GM21619 (cell line): ENCODE results near the gene FCGR3B.
"Not testable (repeated sequence)": the region's sequence is repeated elsewhere in the genome, so short reads cannot be mapped to it uniquely, and the experiment has no call there.

ENCODE experiments used
- ATAC-seq: cut with Tn5 transposase; IDR thresholded peaks from one replicate; pipeline ENCODE4 v1.9.1; 2021; ENCODE audit not compliant: unreplicated experiment

FCGR3B gene

DNA sequence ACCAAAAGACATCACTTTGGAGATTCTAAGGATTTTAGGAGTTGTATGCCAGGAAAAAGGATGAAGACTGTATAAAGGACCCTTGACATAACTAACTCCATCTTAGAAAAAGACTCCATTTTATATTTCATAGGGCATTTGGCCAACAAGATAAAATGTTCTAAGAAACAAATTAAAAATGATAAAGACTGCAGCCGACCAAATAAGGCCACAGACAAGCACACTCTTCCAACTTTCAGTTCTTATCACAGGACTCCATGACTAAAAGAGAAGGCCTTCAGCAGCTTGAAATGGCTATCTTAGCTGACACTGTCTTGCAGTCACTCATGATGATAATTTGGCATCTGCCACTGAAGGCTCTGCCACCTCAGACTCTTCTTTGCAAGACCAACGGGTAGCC lies 8.2 kb upstream of the FCGR3B start:
- ATAC-seq = not testable (repeated sequence)

DNA sequence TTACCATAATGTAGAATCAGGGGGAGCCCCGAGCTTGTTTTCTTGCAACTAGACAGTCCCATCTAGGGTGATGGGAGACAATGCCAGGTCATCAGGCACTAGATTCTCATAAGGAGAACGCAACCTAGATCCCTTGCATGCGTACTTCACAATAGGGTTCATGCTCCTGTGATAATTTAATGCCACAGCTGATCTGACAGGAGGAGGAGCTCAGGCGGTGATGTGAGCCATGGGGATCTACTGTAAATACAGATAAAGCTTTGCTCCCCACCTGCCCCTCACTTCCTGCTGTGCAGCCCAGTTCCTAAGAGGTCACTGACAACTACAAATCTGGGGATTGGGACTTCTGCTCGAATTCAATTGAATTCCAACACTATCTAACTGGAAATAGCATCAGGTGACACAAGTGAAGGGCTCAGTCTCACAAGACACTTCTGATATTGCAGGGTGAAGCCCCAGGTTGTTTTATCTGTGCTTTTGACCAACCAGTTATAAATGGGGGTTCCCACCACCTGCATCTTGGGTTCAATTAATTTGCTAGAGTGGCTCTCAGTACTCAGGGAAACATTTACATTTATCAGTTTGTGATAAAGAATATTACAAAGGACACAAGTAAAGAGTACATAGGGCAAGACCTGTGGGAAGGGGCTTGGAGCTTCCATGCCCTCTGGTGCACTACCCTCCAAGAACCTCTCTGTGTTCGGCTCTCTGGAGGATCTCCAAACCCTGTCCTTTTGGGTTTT lies 7.4 kb upstream of the FCGR3B start:
- not testable (repeated sequence) for ATAC-seq

DNA sequence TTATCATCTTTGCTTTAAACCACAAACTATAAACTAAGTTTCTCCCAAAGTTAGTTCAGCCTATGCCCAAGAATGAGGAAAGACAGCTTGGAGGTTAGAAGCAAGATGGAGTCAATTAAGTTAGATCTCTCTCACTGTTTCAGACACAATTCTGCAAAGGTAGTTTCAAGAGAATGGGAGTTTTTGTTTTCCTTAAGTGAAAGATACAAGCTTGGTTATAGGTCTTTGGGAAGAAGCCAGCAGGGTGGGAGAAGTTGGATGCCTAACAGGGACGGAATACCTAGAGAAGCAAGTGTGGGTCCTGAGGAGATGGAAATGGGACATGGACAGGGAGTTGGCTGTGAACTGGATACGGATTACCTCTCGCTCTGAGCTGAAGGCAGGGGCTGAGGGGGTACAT lies 6.0 kb upstream of the FCGR3B start:
- ATAC-seq = not testable (repeated sequence)

DNA sequence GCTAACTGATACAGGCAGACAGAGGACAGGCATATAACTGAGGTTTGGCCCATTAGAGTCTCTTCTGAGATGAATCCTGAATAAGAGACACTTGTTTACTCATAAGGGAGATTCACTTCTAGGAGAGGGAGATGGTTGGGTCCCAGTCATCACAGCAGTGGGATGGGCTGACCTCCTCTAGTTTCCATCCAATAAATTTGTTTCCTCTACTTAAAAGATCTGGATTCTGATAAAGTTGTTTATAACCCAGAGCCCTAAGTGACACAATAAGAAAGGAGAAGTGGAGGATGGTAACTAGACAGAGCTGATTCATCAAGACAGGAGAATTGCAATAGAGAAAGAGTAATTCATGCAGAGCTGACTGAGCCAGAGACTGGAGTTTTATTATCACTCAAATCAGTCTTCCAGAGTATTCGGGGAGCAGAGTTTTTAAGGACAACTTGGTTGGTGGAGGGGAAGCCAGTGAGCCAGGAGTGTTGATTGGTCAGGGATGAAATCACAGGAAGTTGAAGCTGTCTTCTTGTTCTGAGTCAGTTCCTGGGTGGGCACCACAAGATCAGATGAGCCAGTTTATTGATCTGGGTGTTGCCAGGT lies 5.3 kb upstream of the FCGR3B start:
- not testable (repeated sequence) for ATAC-seq

DNA sequence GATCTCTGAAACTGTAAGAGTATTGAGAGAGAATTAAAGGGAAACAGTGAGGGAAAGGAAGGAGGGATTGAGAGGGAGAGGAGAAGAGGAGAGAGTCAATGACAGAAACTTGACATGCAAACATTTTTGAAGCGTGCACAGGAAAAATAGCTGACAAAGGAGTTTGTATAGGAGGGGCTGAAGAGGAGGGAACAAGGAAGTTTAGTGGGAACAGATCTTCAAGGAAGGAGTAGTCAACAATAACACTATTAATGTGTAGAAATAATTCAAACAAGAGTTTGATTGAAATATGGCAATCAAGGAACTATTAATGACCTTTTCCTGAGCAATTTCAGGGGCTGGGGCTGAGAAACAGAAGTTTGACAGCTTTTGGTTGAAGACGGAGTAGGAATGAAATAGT lies 4.0 kb upstream of the FCGR3B start:
- not testable (repeated sequence) for ATAC-seq

DNA sequence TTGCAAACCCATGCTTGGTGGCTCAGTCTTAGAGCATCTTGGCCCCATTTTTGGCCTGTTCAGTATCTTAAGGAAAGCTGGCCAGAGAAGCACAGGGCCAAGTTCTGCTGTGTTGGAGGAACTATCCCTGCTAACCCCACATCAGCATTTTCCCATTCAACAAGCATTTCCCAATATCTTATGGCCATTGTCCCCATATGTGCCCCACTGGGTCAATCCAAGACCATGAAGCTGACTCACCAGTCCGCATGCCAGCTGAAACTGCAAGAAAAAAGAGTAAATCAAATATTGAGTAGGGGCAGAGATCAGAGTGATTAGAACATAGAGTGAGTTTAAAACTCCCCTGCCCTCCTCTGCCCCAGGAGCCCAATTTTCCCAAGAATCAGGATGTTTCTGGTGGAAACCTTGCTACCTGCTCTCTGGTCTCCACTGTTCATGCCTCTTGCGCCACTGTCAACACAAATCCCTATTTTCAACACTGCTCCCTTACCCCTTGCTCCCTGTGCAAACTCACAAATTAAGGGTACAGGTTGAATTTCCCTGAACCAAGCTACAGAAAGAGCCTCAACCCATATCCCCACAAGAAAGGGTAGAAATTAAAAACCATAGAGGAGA lies 741 bp downstream of the FCGR3B start:
- not testable (repeated sequence) for ATAC-seq

DNA sequence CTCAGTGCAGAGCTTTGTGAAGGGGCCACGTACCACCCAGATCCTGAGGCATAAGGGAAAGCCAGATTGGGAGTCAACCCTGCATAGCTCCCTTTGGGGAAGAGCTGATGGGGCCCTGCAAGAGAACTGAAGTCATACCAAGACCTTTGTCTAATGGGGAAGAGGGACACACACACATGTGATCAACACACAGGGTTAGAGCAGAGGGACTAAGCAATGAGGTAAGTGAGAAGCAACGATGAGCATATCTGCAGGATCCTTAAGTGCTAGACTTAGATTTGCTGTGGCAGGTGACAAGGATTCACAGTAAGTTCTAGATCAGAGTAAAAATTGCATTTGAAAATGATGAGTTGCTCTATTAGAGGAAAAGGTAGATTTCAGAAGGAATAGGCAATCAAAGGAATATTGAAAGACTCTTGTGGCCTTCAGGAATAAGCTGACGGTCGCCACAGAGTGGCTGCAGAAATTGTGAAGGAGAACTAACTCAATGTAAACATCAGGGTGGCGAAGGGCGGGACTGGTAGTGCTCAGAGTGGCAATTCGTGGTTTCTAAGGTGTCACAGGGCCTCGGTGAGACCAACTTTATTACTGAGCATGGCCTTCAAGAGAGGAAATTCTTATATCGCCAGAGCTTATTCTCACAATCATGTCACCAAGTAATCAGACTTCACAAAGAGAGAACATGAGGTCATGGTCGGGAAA lies 4.4 kb downstream of the FCGR3B start:
- not testable (repeated sequence) for ATAC-seq

DNA sequence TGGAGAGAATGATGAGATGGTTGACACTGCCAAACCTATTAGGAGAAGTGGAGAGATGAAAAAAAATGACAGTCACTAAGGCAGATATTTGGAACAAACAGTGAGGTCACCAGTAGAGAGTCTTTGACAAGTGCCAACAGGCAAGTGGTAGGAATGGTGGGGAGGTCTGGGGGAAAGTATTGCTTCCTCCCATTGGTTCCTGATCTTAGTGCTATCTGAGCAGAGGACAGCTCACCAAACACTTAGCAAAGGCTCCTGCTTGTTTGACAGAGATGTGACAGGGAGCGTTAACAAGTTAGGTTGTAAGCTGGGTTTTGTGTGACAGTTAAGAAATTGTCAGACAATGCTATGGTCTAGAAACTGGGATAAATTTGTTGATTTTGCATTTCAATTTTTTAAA lies 6.4 kb downstream of the FCGR3B start:
- ATAC-seq = not testable (repeated sequence)

DNA sequence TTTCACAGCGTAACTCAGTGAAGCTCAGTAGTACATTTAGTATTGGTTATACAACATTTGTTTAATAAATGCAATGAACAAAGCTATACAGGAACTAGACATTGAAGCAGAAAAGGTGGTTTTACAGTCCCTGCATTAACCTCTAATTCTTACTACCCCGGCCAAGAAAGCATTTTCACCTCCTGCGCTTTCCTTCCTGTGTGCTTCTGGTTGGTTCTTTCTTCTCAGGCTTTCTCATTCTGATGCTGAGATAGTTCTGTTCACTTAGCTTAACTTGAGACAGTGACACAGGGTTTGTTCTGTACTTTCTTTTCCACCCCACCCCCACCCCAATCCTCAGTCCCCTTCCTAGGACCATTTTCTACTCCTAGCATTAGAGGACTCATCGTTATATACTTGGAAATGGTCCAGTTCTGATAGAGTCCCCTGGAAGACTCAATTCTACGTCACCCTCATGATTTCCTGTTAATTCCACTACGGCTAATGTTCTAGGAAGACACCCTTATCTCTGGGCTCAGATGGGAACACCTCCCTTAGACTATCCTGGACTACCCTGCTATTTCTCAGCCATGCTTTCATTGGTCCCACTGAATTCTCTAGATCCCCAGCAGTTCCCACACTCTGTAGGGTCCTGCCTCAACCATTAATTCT lies 7.5 kb downstream of the FCGR3B start:
- ATAC-seq = peak; percentile 49

DNA sequence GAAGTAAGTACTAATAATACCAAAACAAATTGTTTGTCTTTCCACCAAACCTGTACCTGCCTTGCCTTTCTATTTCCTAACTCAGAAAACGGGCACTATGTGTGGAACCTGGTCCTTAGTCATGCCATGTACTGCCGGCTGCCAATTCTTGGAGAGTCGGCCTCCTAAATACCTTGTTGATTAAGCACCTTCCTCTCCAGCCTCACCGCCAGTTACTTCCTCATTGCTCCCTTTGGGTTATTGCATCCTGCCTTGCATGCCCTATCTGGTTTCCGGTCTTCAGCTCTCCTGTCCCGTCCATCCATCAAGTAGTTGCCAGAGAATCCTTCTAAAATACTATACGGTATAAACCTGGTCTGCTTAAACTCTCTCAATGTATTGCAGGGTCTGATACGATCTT lies 8.9 kb downstream of the FCGR3B start:
- ATAC-seq = peak; percentile 25

DNA sequence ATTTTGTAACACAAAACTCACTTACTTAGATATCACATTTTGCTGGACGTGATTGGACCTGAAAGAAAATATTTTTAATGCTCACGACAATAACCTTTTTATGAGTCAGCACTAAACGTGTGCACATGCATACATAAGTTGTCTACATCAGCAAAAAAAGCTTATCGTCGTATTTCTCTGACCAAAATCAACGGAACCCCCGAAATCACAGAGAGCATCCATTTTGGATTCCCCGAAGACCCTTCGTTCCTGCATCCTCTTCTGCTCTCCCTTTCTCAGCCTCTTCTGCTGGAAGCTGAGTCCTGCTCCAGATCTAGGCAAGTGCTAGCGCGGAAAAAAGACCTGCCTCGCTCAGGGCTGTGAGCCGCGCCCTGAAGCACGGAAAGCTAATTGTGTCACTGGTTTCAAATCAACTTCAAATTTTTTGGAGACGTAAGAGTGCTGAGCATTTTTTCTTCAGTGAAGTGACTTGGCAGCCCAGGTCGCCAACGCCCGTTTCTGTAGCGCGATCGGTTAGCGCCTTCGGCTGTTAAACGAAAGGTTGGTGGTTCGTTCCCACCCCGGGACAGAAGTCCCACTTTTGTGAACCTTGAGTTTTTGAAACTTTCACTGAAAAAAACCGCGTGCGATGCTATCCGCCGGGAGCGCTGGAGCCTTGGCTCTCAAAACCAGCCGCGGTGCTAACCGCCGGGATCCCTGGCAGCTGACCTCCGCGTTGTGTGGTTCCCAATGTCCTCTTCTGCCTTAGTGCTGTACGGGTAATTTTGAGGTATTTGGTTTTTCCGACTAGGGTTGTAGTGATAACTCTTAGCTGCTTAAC lies 9.6 kb downstream of the FCGR3B start:
- ATAC-seq = peak; percentile 43

DNA sequence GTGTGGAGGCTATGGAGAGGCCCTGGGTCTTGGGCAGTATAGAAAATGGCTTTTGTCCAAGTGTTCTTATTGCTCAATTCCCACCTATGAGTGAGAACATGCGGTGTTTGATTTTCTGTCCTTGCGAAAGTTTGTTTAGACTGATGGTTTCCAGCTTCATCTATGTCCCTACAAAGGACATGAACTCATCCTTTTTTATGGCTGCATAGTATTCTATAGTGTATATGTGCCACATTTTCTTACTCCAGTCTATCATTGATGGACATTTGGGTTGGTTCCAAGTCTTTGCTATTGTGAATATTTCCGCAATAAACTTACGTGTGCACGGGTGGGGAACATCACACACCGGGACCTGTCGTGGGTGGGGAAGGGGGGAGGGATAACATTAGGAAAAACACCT lies 10.6 kb downstream of the FCGR3B start:
- not testable (repeated sequence) for ATAC-seq

DNA sequence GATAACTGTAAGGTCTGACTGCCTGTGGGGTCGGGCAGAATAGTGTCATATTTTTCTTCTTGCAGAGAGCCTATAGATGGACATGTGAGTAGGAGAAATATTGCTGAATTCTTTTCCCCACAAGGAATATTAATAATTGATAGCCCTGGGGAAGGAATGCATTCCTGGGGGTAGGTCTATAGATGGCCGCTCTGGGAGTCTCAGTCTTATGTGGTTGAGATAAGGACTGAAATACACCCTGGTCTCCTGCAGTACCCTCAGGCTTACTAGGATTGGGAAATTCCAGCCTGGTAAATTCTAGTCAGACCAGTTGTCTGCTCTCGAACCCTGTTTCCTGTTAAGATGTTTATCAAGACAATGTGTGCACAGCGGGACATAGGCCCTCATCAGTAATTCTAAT lies 12.5 kb downstream of the FCGR3B start:
- not testable (repeated sequence) for ATAC-seq

DNA sequence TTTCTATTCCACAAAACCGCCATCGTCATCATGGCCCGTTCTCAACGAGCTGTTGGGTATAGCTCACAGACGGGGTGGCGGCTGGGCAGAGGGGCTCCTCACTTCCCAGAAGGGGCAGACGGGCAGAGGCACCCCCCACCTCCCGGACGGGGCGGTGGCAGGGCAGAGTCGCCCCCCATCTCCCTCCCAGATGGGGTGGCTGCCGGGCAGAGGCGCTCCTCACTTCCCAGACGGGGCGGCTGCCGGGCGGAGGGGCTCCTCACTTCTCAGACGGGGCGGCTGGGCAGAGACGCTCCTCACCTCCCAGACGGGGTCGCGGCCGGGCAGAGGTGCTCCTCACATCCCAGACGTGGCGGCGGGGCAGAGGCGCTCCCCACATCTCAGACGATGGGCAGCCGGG lies 14.6 kb downstream of the FCGR3B start:
- not testable (repeated sequence) for ATAC-seq

DNA sequence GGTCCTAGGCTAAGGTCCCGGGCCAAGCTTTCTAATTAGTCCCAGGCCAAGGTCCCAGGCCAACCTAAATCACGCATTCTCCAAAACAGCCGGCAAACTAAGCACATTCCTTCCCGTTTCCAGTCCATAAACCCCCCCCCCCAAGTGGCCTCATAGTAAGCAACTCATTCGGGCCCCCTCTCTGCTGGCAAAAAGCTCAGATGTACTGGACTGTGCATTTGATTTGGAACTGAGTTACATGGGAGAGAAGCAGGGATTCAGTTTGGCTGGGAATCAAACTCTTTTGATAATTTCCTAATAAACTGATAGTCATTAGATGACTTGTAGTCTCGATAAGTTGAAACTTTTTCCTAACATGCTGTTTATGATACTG lies 17.8 kb downstream of the FCGR3B start:
- not testable (repeated sequence) for ATAC-seq

DNA sequence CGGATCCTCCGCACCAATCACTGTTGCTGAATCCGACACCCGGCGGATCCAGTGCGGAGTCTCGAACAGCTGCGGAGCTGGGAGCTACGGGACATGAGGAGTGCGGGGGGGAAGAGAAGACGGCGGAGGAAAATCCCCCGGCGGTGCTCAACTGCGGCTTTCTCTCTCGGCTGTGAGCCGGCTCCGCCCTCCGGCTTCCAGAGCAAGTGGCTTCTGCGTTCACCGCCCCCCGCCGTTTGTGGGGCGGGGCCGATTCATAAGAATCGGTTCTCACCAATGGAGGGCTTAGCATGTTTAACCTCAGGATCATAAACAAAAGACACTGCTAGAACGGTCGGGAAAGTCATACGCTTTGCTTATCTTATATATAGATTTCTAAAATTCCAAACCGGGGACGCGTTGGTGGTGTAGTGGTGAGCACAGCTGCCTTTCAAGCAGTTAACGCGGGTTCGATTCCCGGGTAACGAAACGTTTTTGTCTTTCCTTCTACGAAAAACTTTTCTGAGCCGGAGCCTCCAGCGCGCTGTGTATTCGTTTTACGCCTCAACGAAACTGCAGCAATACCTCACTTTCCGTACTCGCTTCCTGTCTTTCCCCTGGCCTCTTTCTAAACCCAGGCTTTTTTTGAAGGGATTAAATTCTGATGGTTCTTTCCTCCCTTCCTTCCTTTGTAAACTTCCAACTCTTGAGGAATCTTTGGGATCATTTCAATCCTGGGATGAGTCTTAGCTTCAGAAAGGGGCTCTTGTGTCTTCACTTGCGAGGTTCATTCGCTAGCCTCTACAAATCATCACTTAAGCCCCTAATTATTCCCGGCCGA lies 18.4 kb downstream of the FCGR3B start:
- peak; percentile 86 for ATAC-seq

DNA sequence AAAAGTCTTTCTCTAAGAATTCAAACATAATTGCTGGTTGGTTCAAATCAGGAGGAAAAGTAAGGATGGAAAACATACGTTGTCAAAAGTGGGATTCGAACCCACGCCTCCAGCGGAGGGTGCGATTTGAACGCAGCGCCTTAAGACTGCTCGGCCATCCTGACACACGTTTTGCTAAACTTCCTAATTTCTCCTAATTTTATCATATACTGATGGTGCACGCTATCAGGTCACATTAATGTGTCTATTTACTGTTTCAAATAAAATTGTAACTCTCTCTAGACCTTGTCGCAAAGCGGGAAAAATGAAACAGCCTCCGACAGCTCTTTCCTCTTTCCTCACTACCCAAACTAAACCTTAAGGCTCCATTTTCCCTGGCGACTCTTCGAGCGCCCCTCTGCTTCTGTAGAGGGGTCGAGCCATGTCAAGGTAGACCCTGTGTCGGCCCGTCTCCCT lies 19.1 kb downstream of the FCGR3B start:
- ATAC-seq = peak; percentile 3

DNA sequence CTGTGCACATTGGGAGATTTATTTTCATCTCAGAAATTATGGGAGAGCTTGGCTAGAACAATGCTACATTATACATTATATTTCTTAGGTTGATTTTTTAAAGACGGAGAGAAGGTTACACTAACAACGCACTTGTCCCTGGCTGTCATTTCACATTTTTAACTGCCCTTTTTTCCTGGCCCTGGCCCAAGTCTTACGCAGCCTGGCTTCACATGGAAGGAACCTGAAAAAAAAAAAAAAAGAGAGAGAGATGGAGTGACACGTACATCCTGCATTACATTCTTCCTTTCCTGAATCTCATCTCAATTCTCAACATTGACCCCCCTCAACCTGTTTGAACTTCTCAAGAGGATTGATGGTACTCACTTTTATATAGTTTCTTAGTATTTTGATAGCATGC lies 20.8 kb downstream of the FCGR3B start:
- not testable (repeated sequence) for ATAC-seq
